NK-92 treated with Interleukin-12 subunit alpha and Interleukin-12 subunit beta, amount 100 ng/mL, for 24 hours (cell line): ENCODE measurements around the gene FNIP1.
"Not testable (repeated sequence)": the region's sequence is repeated elsewhere in the genome, so short reads cannot be mapped to it uniquely, and the experiment has no call there.

Experiments used
- DNase-seq: peaks from one replicate; lab custom pipeline; 2025; lab: John Stamatoyannopoulos, UW

The FNIP1 gene

DNA sequence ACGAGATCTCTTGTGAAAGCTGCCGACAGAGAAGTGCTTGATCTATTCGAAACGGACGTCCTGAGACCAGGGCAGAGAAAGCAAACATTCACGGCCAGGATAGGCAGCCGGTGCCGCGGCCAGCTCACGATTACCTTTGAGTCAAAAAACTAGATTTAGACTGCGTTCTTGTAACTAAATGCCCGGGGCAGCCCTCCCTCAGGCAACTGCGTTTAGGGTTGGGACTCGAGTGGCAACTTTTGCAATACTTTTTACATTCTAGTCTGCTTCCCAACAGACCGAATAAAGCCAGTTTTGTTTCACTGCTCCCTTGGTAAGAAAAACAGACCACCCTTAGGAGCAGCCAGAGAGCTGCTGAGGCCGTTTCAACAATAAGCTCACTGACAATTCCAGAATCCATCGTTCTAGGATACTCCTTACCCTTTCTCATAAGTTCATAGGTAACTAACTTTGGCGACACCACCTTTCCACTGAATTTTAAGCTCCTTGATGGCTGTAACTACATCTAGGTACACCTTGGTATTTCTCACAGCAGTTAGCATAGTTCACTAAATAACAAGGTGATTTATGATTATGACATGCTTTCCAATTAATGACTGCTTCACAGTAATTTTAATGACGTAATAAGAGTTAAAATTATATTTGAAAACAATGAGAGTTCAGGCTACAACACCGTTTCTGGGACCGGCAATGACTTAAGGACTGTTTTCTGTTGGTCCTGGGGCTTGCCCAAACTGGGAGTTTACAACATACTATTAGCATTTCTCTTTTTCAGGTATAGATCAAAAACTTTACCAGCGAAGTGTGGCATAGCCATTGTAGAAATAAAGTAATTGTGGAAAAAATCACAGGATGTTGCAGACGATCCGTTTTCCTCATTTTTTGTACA is 160.9 kb downstream of the FNIP1 start:
- peak; percentile 57 for DNase-seq

DNA sequence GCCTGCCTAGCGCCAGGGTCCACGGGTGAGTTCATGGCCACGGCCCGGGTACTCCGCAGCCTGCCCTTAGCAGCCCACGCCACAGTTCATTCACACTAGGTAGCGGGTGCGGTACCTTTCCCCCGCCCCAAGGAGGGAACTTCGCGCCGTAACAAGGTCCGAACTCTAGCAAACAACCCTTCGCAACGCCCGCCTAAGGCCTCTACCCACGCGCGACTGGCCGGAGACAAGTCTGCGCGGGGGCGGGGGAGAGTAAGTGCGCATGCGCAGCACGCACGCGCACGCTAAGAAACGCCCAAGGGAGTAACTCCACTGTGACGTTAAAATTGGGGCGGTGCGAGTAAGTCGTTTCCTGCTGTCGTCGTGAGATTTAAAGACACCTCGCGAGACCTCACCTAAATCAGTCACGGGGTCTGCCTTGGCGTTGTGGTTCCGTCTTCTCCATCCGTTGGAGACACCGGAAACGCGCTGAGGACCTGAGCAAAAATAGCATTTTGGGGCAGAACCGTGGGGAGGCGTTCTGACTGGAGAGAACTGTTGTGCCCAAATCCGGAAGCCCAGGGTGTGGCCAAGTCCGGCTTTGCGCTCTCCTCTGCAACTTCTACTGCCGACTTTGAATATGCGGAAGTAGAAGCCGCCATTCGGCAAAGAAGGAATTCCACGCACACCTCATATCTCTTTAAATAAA is 161.7 kb downstream of the FNIP1 start, which contains the start of gene RAPGEF6:
TSS of gene RAPGEF6 (minus strand) at position 234 of the 688 bp plus-strand sequence. CDS start at position 35, 199 bp downstream.
- DNase-seq = peak; percentile 98

GRCh38 chr5:131634666-131634995 is 162.2 kb downstream of the FNIP1 start:
- peak; percentile 63 for DNase-seq

DNA sequence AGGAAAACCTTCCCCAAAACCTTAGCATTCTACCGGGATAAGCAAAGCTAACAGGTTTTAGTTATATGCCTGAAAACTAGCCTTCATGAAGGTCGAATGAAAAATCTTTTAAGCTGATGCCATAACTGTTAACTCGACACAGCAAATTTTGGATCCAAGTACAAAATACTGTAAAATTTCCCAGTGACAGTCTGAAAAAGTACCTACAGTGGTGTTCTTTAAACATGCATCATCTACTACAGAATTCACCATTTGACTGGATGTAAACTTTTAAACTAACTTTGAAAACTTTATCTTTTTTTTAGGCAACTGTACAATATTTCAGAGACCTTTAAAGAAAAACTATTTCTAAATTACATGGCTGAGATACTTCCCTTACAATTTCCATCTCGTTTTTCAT is 162.6 kb downstream of the FNIP1 start:
- DNase-seq = no peak

DNA sequence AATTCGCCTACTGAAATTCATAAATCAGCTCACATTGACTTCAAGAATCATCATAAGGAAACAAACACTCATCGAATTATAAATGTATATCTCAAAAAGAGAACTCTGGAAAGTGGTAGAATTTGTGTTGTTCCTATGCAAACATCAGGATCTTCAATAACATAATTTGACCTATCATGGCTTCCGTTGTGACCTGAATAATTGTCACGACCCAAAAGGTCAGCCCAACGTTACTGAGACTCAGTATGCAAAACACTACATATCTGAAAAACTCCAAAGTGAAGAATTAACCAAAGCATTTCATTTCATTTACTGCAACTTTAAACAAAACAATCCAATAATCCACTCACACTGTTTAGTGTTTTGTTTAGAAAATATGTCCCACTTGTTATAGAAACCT is 163.0 kb downstream of the FNIP1 start:
- no peak for DNase-seq

DNA sequence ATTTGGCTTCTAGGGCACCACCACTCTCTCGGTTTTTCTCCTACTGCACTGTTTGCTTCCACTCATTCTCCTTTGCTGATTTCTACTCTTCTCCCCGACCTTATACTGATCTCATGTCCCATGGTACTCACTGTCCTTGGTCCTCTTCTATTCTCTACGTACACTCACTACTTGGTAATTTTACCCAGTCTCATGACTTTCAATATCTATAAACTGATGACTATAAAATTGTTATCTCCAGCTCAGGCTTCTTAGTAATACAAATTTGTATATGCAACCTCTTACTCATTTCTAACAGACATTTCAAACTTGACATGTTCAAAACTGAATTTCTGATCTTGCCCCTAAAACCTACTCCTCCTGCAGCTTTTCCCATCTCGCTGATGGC is 165.9 kb downstream of the FNIP1 start:
- no peak for DNase-seq

- no peak for DNase-seq
Observed at GRCh38 chr5:131630208-131630962, 166.4 kb downstream of the FNIP1 start.

DNA sequence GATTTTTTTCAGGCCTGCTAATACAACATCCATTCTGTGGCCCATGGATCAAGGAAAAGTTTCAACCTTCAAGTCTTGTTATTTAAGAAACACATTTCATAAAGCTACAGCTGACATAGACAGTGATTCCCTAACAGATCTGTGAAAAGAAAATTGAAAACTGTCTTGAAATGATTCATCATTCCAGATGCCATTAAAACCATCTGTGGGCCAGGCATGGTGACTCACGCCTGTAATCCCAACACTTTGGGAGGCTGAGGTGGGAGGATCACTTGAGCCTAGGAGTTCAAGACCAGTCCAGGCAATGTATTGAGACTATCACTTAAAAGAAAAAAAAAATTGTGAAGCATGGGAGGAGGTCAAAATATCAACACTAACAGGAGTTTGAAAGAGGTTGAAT is 167.8 kb downstream of the FNIP1 start:
- DNase-seq = no peak

GRCh38 chr5:131627207-131627865 is 169.5 kb downstream of the FNIP1 start:
- no peak for DNase-seq

DNA sequence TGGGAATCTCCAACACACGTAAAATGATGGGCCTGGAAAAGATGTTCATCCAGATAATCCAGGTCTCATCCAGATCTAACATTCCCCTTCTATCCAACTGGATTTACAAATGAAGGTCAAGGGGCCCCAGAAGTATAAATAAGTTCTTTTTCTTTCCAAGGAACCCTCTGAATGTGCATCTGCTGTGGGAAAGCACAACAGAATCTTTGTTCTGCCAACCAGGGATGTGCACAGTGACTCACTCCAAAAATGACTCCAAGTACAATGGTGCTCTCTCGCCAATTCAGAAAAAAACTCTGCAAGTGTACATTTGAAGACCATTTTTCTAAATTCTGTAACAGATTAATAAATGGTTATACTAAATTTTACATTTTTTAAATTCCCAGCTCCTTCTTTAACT is 174.2 kb downstream of the FNIP1 start:
- no peak for DNase-seq

GRCh38 chr5:131621164-131621563 is 175.7 kb downstream of the FNIP1 start:
- not testable (repeated sequence) for DNase-seq

DNA sequence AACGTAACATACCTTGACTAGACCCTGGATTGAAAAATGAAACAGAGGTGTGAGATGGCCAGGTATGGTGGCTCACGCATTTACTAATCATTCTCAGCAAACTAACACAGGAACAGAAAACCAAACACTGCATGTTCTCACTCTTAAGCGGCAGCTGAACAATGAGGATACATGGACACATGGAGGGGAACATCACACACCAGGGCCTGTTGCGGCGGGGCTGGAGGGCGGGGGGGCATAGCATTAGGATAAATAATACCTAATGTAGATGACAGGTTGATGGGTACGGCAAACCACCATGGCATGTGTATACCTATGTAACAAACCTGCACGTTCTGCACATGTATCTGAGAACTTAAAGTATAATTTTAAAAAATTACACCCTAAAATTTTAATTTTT is 177.7 kb downstream of the FNIP1 start:
- DNase-seq = no peak

DNA sequence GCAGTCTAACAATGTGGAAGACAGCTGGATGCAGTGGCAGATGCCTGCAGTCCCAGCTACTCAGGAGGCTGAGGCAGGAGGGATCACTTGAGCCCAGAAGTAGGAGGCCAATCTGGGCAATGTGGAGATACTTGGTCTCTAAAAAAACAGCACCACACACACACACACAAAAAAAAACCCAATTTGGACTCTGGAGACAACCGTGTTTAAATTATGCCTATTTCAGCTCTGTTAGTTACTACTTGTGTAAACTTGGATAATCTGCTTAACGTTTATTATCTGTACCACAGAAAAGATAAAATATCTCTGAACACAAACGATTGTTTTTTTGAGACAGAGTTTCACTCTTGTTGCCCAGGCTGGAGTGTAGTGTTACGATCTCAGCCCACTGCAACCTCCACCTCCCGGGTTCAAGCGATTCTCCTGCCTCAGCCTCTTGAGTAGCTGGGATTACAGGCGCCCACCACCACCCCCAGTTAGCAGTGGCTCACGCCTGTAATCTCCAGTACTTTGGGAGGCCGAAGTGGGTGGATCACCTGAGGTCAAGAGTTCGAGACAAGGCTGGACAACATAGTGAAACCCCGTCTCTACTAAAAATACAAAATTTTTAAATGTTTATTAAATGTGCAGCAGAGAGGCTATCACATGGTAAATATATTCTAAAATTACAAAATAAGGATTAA is 179.5 kb downstream of the FNIP1 start:
- DNase-seq = no peak

DNA sequence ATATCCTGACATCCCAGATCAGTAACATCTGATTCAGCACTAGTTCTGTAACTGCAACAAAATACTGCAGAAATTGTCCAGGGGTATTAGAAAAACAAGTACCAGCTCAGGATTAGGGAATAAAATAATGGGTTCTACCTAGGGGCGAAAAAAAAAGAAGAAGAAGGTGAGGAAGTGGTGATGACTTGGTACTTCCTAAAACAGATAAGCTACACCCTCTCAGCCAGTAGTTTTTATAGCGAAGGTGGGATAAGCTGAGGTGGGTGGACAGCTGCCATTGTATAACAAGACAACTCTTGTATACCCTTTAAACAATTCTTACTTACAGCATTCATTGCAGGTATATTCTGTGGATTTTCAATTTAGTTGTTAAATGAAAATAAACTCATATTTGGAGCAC is 180.9 kb downstream of the FNIP1 start:
- DNase-seq = no peak

DNA sequence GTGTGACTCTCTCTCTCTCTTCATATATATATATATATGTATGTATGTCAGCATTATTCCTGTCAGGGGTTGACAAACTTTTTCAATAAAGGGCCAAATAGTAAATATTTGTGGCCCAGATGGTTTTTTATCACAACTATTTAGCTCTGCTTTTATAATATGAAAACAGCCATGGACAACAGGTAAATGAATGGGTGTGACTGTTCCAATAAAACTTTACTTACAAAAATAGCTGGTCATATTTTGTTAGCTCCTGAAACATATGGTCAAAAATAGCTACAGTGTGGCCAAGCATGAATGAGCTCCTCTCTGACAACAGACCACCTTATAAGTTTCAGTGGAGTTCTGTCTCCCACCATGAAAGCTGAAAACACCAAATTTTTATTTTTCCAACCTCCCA is 183.4 kb downstream of the FNIP1 start:
- no peak for DNase-seq

DNA sequence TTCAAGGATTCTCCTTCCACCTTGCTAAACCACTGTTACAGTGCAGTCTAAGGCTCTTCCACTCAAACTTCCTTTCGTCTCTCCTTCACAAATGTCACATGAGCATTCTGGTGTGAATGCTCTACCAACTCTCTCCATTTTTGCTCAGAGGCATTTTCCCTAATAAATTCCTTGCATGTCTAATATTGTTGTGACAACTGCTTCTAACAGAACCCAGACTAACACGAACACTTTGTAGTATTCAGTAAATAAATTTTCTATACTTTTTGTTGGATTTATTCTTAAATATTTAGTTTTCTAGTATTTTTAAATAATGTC is 185.8 kb downstream of the FNIP1 start:
- no peak for DNase-seq

- DNase-seq = no peak
Observed at GRCh38 chr5:131610198-131611063, 186.4 kb downstream of the FNIP1 start.

DNA sequence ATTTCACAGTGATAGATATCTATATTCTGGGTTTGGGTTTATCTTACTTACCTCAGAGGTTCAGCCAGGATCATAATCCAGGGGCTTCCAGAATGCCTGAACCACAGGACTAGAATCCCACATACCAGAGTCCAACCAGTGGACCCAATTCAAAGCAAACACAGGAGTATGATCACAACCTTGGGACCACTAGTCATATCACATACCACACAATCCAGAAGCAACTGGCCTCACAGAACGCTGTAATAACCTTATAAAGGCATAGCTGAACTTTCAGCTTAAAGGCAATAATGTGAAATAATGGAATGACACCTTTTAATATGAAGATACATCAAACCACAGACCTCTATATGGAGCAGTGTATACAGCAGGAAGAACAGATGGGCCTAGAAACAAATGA is 187.0 kb downstream of the FNIP1 start:
- DNase-seq = no peak

DNA sequence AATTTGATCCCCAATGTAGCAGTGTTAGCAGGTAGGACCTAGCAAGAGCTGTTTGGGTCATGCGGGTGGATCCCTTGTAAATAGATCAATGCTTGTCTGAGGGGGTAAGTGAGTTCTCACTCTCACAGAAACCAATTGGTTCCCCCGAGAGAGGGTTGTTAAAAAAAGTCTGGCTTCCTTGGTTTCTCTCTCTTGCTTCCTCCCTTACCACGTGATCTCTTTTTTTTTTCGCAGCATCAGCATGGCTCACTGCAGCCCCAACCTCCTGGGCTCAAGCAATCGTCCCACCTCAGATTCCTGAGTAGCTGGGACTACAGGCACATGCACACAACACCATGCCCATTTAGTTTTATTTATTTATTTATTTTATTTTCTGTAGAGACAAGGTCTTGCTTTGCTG is 188.2 kb downstream of the FNIP1 start:
- DNase-seq = no peak

DNA sequence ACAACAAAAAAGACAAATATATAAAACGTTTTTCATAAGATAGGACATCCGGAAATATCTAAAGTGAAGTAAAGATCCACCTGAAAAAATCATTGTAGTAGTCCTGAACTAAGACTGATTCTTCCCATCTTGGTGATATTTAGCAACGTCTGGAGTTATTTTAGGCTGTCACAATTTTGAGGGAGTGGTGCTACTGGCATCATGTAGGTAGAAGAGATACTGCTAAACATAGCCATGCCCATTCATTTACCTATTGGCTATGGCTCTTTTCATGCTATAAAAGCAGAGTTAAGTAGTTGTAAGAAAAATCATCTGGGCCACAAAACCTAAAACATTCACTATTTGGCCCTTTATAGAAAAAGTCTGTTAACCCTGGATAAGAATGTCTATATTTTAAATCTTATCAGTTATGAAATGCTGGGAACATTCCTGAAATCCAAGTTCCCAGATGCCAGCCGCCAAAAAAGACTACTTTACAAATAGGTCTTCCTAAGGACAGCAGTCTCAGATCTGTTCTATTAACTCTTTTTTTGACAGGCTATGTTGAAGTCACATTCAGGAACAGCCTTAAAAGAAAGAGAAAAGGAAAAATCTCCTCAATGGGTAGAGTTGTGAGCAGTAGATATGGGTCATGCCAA is 188.8 kb downstream of the FNIP1 start:
- no peak for DNase-seq
